Measurements from ENCODE around the gene SLC25A22. TPM values are rescaled to one million over a fixed set of nuclear protein-coding genes. Genes with fewer than 3 reads are reported as not detected.

The SLC25A22 gene
- total RNA-seq, 2 donors from 2014 or later: 31.8 to 37.7 TPM

DNA sequence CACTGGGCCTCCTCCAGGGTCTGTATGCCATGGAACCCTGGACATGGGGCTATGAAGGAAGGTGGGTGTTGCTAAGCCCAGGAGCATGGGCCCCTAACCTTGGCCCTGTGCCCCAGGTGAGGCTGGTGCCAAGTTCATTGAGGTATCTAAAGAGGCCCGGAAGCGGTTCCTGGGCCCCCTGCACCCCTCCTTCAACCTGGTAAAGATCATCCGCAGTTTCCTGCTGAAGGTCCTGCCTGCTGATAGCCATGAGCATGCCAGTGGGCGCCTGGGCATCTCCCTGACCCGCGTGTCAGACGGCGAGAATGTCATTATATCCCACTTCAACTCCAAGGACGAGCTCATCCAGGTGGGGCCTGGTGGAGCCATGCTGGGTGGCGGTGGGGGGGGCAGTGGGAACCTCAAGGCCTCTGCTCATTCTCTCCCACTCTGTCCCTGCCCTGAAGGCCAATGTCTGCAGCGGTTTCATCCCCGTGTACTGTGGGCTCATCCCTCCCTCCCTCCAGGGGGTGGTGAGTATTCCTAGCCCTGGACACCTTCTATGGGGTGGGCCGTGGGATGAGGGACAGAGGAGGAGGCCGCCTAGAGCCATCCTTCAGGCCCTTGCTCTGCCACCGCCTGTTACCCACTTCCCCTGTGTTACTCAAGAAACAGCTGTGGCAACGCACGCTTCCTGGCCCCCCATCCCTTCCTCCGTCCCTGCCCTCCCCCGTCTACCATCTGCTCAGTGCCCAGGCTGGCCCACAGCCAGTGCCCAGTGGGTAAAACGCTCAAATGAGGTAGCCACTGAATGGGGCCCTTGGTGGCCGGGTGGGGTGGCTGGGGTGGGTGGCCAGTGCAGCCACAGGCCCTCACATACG lies 23.7 kb upstream of the SLC25A22 start:
- TF ChIP-seq, protein P1, sequence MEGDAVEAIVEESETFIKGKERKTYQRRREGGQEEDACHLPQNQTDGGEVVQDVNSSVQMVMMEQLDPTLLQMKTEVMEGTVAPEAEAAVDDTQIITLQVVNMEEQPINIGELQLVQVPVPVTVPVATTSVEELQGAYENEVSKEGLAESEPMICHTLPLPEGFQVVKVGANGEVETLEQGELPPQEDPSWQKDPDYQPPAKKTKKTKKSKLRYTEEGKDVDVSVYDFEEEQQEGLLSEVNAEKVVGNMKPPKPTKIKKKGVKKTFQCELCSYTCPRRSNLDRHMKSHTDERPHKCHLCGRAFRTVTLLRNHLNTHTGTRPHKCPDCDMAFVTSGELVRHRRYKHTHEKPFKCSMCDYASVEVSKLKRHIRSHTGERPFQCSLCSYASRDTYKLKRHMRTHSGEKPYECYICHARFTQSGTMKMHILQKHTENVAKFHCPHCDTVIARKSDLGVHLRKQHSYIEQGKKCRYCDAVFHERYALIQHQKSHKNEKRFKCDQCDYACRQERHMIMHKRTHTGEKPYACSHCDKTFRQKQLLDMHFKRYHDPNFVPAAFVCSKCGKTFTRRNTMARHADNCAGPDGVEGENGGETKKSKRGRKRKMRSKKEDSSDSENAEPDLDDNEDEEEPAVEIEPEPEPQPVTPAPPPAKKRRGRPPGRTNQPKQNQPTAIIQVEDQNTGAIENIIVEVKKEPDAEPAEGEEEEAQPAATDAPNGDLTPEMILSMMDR (IDR thresholded peaks at IDR 0.05): no peak
- peaks cover 7% of the 10 kb centered on the region for H3K36me3 ChIP-seq
- intact Hi-C loops (cut with DNase I): no loop called here
- no peaks in the 10 kb centered on the region for H3K9me3 ChIP-seq
- no peak for DNase-seq
- peak overlapping the region; percentile 70 for H3K4me3 ChIP-seq
- no peaks in the 10 kb centered on the region for H3K27me3 ChIP-seq
- H3K9ac ChIP-seq (ENCODE audit: low read depth in 2 of 2, low read length in 2 of 2): peak overlapping the region; percentile 49 to 93
- peaks cover 43% of the 10 kb centered on the region for H3K4me1 ChIP-seq
- peak overlapping the region; percentile 98 for H3K27ac ChIP-seq

DNA sequence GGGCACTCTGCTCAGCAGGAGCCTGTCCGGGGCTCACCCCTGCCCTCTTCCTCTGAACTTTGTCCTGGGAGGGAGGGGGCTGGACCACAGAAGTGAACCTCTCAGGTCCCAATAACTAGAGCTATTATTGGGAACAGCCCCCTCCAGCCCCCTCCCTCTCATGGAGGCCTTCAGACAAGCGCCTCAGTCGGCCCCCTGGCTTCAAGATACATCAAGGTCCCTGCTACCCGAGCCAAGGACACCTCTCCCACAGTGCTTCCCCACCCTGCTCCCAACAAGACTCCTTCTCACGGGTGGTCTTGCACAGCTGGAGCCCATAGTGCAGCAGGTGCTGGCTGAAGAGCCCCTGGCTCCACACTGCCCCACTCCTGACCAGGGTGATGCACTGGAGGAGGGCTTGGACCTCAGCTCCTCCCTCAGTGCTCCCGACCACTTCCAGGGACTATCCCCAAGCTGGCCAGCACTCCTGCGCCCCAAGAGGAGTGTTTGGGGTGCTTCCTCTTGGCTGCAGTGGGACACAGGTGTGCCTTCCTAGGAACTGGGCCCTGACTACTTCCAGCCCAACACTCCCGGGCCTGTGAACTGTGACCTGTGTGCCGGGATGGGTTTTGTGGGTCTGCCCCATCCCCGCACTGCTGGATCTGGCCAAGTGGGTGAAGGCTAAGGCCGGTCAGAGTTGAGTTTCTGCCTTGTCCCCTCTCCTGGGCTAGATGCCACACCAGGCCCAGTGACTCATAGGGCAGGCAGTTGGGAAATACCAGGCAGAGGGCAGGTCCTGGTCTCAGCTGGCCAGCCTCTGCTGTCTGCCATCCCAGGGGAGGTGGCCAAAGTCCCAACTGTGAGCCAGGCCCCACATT lies 22.8 kb upstream of the SLC25A22 start:
- peak overlapping the region; percentile 98 for H3K27ac ChIP-seq
- DNase-seq: peak; percentile 80
- no peaks in the 10 kb centered on the region for H3K9me3 ChIP-seq
- peaks cover 7% of the 10 kb centered on the region for H3K36me3 ChIP-seq
- peak overlapping the region; percentile 70 for H3K4me3 ChIP-seq
- peaks cover 42% of the 10 kb centered on the region for H3K4me1 ChIP-seq
- H3K9ac ChIP-seq (ENCODE audit: low read depth in 2 of 2, low read length in 2 of 2): peak overlapping the region; percentile 83 to 93
- intact Hi-C loops (cut with DNase I): no loop called here
- no peaks in the 10 kb centered on the region for H3K27me3 ChIP-seq
- TF ChIP-seq, protein P1 (IDR thresholded peaks at IDR 0.05): no peak

GRCh38 chr11:819943-820649 lies 22.0 kb upstream of the SLC25A22 start:
- peak overlapping the region; percentile 98 for H3K27ac ChIP-seq
- no peaks in the 10 kb centered on the region for H3K27me3 ChIP-seq
- intact Hi-C loops (cut with DNase I): no loop called here
- H3K36me3 ChIP-seq: peaks cover 7% of the 10 kb centered on the region
- H3K4me3 ChIP-seq: peak overlapping the region; percentile 70
- peak; percentile 96 for DNase-seq
- H3K9me3 ChIP-seq: no peaks in the 10 kb centered on the region
- H3K4me1 ChIP-seq: peaks cover 38% of the 10 kb centered on the region
- H3K9ac ChIP-seq (ENCODE audit: low read depth in 2 of 2, low read length in 2 of 2): peak overlapping the region; percentile 83 to 93
- TF ChIP-seq, protein P1 (IDR thresholded peaks at IDR 0.05): no peak

- Histone ChIP-seq H3K9ac (ENCODE audit: low read depth in 2 of 2, low read length in 2 of 2) (peak overlapping the region; percentile 83 to 93), H3K27ac (peak overlapping the region; percentile 98), H3K36me3 (peaks cover 2% of the 10 kb centered on the region), H3K4me3 (peak overlapping the region; percentile 70), H3K9me3 (no peaks in the 10 kb centered on the region), H3K27me3 (no peaks in the 10 kb centered on the region), H3K4me1 (peaks cover 30% of the 10 kb centered on the region)
- DNase-seq: peak; percentile 94
- intact Hi-C loops (cut with DNase I): no loop called here
- TF ChIP-seq, protein P1 (IDR thresholded peaks at IDR 0.05): no peak
These were observed 21.2 kb upstream of the SLC25A22 start for GRCh38 chr11:819129-819931.

Measured in colonic mucosa (tissue), 4 donors.